Epidermal melanocyte (primary cell): ENCODE results near the gene PTPN9.
"Not testable (repeated sequence)": the region's sequence is repeated elsewhere in the genome, so short reads cannot be mapped to it uniquely, and the experiment has no call there.

Source experiments
- DNase-seq: peaks from one replicate; pipeline ENCODE4 v3.0.0; 2011; ENCODE audit warnings: low spot score; ENCODE audit not compliant: insufficient read length

The PTPN9 gene

DNA sequence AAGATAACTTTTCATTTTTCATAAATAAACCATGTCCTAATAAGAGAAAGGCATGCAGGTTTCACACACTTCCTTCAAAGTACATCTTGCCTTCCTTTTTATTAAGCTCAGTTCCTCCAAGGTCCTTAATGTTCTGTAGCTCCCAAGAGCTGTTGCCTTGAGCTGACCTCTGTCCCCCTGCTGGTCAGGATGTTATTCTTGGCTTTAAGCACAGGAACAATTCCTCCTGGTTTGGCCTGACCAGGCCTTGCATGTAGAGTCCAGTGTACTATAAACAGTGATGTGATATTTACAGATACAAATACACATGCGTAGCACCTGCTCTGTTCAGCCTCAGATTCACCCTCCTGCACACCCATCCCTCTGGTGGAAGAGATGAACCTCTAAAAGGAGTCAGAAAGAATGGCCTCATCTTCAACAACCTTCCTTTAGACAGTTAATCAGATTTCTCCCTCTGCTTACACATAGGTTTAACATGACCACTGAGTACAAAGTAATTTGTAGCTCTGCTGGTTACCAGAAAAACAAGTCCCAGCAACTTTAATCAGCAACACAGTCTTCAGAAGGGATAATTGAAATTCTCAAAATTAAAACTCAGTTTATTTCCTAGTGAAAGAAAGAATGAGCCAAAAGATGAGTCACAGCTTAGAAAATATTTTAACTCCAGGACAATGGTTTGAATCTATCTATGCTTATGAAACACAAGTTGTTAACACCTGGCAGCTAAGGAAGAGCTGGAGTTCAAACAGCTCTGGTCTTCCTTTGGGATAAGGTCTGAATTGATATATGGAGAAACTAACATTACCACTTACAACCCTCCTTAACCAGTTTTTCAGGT is 46.5 kb downstream of the PTPN9 start:
- DNase-seq: no peak

GRCh38 chr15:75531041-75531450 is 48.1 kb downstream of the PTPN9 start:
- no peak for DNase-seq

DNA sequence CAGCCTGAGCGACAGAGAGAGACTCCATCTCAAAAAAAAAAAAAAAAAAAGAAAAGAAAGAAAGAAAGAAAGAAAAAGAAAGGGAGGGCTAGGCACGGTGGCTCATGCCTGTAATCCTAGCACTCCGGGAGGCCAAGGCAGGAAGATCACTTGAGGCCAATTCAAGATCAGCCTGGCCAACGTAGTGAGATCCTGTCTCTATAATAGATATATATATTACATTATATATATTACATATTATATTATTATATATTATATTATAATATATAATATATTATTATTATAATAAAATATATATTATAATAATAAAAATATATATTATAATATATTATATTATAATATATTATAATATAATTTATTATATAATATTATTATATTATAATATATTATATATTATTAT is 48.9 kb downstream of the PTPN9 start:
- no peak for DNase-seq

- DNase-seq: not testable (repeated sequence)
Measured at GRCh38 chr15:75525756-75526155, 53.4 kb downstream of the PTPN9 start.

- no peak for DNase-seq
Measured at GRCh38 chr15:75523011-75523410, 56.1 kb downstream of the PTPN9 start.

- no peak for DNase-seq
Measured at GRCh38 chr15:75517233-75517632, 61.9 kb downstream of the PTPN9 start.

- no peak for DNase-seq
Measured at GRCh38 chr15:75508840-75509532, 70.1 kb downstream of the PTPN9 start.

GRCh38 chr15:75502360-75502759 is 76.8 kb downstream of the PTPN9 start:
- DNase-seq: no peak

GRCh38 chr15:75493732-75494131 is 85.4 kb downstream of the PTPN9 start:
- no peak for DNase-seq

DNA sequence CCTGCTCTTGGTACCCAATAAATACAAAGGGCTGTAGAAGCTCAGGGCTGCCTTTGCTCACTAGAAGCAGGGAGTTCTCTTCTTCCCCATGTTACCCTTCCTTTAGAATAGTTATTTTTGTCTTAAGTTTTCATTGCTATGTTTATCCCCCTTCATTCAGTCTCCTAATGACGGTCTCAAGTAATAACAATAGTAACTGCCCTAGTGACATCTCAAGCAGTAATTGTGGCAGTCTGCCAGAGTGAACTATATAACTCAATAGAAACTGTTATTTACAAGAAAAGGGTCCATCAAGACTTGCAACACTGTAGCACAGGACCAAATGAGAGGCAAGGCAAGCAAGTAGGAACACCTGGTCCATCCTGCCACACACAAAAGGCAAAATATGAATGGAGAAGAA is 95.2 kb downstream of the PTPN9 start:
- DNase-seq: no peak

DNA sequence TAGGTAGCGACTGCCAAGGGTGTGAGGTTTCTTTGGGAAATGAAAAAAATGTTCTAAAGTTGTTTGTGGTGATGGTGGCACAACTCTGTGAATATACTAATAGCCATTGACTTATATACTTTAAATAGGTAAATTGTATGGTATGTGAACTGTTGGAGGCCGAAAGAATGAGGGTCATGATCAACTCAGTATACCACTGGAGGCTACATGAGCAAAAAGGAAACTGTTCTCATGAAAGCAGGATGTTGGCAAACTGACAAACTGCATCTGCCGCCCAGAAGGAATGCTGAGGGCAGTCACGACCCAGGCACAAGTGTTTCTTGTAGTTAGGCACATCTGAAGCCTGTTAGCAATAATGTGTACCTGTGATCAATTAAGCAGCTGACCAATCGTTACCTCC is 95.6 kb downstream of the PTPN9 start:
- DNase-seq: not testable (repeated sequence)

DNA sequence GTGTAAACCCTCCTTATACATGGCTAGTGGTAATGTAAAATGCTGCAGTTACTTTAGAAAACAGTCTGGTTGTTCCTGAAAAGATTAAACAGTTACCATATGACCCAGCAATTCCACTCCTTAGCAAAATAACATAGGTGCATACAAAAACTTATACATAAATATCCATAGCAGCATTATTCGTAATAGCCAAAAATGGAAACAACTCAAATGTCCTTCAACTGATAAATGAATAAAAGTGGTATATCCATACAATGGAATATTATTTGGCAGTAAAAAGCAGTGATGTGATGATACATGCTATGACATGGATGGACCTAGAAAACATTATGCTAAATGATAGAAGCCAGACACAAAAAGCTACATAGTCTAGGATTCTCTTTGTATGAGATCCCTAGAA is 96.0 kb downstream of the PTPN9 start:
- DNase-seq: no peak

- not testable (repeated sequence) for DNase-seq
Measured at GRCh38 chr15:75480463-75480862, 98.7 kb downstream of the PTPN9 start.

DNA sequence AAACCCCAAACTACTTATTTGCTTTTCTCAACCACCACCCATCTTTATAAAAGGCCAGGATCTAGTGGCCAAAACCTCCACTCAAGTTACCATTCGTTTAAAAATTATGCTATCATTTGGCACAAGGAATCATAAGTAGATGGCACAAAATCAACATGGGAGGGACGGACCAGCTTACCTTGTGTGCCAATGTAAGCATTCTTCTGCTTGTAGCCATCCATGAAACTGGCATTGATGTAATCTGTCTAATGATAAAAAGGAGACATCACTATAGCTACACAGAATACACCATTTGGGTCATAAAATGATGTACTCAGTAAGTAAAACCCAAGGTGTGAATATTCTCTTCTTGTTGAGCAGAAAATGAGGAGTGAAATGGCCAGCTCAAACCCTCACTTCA is 99.4 kb downstream of the PTPN9 start:
- no peak for DNase-seq

GRCh38 chr15:75477094-75477493 is 102.0 kb downstream of the PTPN9 start:
- not testable (repeated sequence) for DNase-seq

- DNase-seq: no peak
Measured at GRCh38 chr15:75468913-75469598, 110.1 kb downstream of the PTPN9 start.

DNA sequence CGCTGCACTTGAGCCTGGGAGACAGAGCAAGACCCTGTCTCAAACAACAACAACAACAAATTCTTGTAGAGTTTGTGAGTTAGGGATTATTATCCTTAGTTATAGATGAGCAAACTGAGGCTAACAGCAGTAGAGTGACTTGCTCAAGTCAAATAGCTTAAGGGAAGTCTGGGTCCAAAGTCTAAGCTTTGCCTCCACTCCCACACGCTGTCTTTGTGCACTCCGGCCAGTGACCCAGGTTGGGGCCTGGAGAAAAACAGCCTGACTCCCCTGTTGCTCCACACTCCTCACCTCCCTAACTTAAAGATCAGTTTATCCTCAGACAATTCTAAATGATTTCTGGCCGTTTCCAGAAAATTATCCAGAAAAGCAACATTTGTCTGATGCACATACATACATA is 118.5 kb downstream of the PTPN9 start:
- no peak for DNase-seq

DNA sequence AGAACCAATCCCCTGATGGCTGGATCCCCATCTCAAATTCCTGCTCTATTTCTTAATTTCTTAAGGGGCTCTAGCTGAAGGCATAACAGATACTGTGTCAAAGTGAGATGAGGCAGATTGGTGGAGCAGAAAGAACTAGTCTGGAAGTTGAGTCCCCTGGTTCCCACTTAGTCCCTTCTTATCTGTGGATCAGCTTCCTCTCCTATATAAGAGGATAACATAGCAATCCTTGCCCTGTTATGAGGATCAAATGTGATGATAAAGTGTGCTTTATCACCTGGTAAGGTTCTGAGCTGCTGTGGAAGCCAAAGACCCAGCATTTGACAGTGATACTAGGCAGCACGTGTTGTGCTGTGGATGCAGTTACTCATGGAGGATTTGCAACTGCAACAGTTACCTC is 119.5 kb downstream of the PTPN9 start:
- DNase-seq: no peak

DNA sequence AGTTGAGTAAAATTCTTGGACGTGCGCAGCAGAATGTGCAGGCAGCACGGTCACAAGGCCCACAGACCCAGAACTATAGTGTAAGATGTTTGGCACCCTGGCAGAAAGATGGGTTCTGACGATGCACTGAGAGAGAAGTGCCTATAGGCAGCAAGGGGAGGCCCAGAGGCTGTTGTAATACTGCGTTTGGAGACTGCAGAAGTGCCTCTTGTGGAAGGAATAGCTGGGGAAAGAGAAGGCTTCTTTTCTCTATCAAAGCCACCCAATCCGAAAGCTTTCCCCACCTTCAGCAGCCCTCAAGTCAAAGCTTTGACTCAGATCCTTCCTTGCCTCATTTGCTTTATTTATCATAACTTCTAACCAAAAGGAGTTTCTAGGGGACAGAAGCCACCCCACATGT is 122.4 kb downstream of the PTPN9 start:
- DNase-seq: no peak

- no peak for DNase-seq
Measured at GRCh38 chr15:75455982-75456531, 123.1 kb downstream of the PTPN9 start.

DNA sequence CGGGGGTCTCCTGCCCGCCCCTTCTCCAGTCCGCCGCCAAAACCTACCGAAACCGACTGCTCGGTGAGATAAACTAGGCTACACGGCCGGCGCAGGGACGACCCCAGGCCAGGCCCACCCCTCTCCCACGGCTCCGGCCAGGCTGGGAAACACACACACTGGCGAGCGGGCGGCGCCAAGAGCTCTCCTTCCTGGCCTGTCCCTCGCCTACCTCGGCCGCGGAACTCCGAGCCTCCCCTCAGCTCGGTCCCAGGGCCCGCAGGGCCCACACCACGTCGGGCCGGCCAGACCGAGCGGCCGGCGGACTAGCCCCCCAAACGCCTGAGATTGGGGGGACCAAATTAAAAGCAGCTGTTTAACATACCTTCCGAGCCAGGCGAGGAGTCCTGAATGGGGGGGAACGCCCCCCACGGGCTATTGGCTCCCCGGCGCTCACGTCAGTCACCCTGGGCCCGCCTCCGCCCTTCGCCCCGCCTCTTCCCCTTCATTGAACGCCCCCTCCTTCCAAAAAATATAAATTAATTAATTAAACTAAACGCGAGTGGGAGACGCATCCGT is 123.6 kb downstream of the PTPN9 start:
- peak; percentile 71 for DNase-seq
